ENCODE data around the gene SCNN1G.

The SCNN1G gene

DNA sequence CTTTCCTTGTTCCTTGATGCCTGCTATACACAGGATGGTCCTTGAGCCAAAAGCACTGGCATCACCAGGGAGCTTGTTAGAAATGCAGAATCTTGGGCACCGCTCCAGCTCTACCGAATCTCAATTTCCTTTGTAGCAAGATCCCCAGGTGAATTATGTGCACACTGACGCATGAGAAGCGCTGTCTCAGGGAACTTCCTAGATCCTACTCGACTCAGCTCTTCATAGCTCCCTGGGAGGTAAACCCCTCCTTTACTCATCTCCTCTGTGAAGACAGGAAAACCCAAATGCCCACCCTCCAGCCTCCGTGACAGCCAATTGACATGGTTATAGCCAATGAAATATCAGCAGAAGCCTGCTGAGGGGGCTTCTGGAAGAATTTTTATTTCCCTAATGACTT is 37.4 kb upstream of the SCNN1G start:
- Histone ChIP-seq H3K27ac (no peak overlapping the region), H3K36me3 (peaks cover 7% of the 10 kb centered on the region), H3K4me3 (ENCODE audit: low read depth, low read length) (no peak overlapping the region), H3K9me3 (ENCODE audit: severe bottlenecking) (no peaks in the 10 kb centered on the region), H3K27me3 (ENCODE audit: insufficient read depth, low read depth, severe bottlenecking) (no peaks in the 10 kb centered on the region)
- no peak for DNase-seq
- no peak for TF ChIP-seq CTCF (IDR thresholded peaks at IDR 0.05; ENCODE audit: low read depth, low read length)

- Histone ChIP-seq H3K4me3 (ENCODE audit: low read depth, low read length) (no peak overlapping the region), H3K36me3 (peaks cover 7% of the 10 kb centered on the region), H3K9me3 (ENCODE audit: severe bottlenecking) (no peaks in the 10 kb centered on the region), H3K27me3 (ENCODE audit: insufficient read depth, low read depth, severe bottlenecking) (no peaks in the 10 kb centered on the region), H3K27ac (no peak overlapping the region)
- no peak for DNase-seq
- no peak for TF ChIP-seq CTCF (IDR thresholded peaks at IDR 0.05; ENCODE audit: low read depth, low read length)
These were observed 36.9 kb upstream of the SCNN1G start for GRCh38 chr16:23145608-23146007.

GRCh38 chr16:23146877-23147601 is 35.5 kb upstream of the SCNN1G start:
- H3K4me3 ChIP-seq (ENCODE audit: low read depth, low read length): no peak overlapping the region
- no peak for TF ChIP-seq CTCF (IDR thresholded peaks at IDR 0.05; ENCODE audit: low read depth, low read length)
- H3K9me3 ChIP-seq (ENCODE audit: severe bottlenecking): no peaks in the 10 kb centered on the region
- DNase-seq: no peak
- H3K36me3 ChIP-seq: peaks cover 7% of the 10 kb centered on the region
- no peaks in the 10 kb centered on the region for H3K27me3 ChIP-seq (ENCODE audit: insufficient read depth, low read depth, severe bottlenecking)
- H3K27ac ChIP-seq: no peak overlapping the region

DNA sequence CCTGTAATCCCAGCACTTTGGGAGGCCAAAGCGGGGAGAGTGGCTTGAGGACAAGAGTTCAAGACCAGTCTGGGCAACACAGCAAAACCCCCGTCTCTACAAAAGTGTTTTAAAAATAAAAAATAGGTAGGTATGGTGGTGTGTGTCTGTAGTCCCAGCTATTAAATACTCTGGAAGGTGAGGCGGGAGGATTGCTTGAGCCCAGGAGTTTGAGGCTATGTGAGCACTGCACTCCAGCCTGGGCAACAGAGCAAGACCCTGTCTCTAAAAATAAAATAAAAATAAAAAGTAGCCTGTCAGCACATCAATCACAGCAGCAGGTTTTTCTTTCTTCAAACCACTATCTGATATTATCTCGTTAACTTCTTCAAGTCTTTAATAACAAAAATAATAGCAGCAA is 34.9 kb upstream of the SCNN1G start:
- TF ChIP-seq CTCF (IDR thresholded peaks at IDR 0.05; ENCODE audit: low read depth, low read length): no peak
- H3K9me3 ChIP-seq (ENCODE audit: severe bottlenecking): no peaks in the 10 kb centered on the region
- no peak overlapping the region; the same call in 1 of the 2 replicates for H3K4me3 ChIP-seq (ENCODE audit: low read depth, low read length)
- H3K27ac ChIP-seq: no peak overlapping the region
- H3K27me3 ChIP-seq (ENCODE audit: insufficient read depth, low read depth, severe bottlenecking): no peaks in the 10 kb centered on the region
- H3K36me3 ChIP-seq: peaks cover 7% of the 10 kb centered on the region
- DNase-seq: no peak

- H3K27ac ChIP-seq: peak overlapping the region; percentile 82
- H3K9me3 ChIP-seq (ENCODE audit: severe bottlenecking): no peaks in the 10 kb centered on the region
- DNase-seq: no peak
- H3K4me3 ChIP-seq (ENCODE audit: low read depth, low read length): peak overlapping the region; percentile 68
- no peaks in the 10 kb centered on the region for H3K27me3 ChIP-seq (ENCODE audit: insufficient read depth, low read depth, severe bottlenecking)
- no peak for TF ChIP-seq CTCF (IDR thresholded peaks at IDR 0.05; ENCODE audit: low read depth, low read length)
- peaks cover 7% of the 10 kb centered on the region for H3K36me3 ChIP-seq
These were observed 34.4 kb upstream of the SCNN1G start for GRCh38 chr16:23148166-23148512.
